OCI-LY1 (cell line): Measurements from ENCODE around the gene NTSR1.

Experiments used
- CTCF ChIP-seq: fragments of 200-600 bp; sonication (generic), shearing (Covaris generic); IDR thresholded peaks from 2 replicates; pipeline ENCODE4 v1.5.1; 2017; ENCODE audit warnings: mild to moderate bottlenecking, antibody characterized with exemption, low read length, moderate library complexity, mixed read lengths
- EZH2 ChIP-seq: fragments of 200-600 bp; sonication (generic), shearing (Covaris generic); IDR thresholded peaks from 2 replicates; pipeline ENCODE4 v1.8.0; 2017; ENCODE audit warnings: borderline replicate concordance, mixed run types, mild to moderate bottlenecking, antibody characterized with exemption, low read length, moderate library complexity, mixed read lengths

GRCh38 chr20:62688083-62688482, 20.6 kb upstream of the NTSR1 start:
- no peak for TF ChIP-seq CTCF
- no peak for TF ChIP-seq EZH2
